Measurements from ENCODE around the gene ATP5PB.

The ATP5PB gene

GRCh38 chr1:111486431-111486830 is 37.2 kb downstream of the ATP5PB start:
- no peak overlapping the region for H3K27ac ChIP-seq
- TF ChIP-seq CTCF (conservative IDR thresholded peaks at IDR 0.05) = no peak

DNA sequence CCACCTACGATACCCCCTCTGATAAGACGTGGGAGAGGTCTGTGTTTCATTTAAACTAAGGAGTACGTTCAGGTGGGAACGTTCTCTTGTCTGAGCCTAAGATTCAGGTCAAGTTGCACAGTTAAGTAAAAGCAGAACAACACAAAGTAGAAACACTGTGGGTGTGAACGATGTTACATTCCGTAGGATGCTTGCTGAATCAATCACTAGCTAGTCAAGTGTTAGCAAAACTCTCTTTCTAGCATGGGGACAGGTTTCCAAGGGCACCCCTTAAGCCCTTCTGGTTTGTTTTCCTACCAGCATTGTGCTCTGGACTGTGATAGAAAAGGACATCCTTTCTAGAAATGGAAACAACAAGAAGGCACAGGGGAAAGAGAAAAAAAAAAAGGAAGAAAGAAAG is 37.9 kb downstream of the ATP5PB start:
- no peak overlapping the region for H3K27ac ChIP-seq

DNA sequence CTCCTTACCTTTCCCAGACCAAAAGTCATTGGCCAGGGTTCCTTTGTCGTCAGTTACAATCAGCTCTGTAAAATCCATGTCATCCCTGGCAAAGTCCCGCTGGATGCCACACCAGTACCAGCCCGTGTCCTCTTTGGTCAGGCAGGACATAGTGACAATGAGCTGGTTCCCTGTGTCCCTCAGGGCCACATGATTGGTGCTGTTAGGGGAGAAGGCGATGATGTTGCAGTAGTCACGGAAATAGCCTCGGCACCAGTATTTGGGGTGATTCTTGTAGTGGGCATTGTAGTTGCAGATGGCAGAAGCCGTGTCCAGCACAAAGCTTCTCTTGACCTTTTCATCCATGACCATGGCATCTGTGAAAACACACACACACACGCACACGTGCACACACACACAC is 39.4 kb downstream of the ATP5PB start:
- no peak for TF ChIP-seq CTCF (conservative IDR thresholded peaks at IDR 0.05)
- no peak overlapping the region for H3K27ac ChIP-seq

More for the DNA sequence above, 37.9 kb downstream of the ATP5PB start:
- TF ChIP-seq CTCF (conservative IDR thresholded peaks at IDR 0.05) = no peak

- H3K27ac ChIP-seq = no peak overlapping the region
- TF ChIP-seq CTCF (conservative IDR thresholded peaks at IDR 0.05) = no peak
Measured at GRCh38 chr1:111489604-111490003, 40.3 kb downstream of the ATP5PB start.

DNA sequence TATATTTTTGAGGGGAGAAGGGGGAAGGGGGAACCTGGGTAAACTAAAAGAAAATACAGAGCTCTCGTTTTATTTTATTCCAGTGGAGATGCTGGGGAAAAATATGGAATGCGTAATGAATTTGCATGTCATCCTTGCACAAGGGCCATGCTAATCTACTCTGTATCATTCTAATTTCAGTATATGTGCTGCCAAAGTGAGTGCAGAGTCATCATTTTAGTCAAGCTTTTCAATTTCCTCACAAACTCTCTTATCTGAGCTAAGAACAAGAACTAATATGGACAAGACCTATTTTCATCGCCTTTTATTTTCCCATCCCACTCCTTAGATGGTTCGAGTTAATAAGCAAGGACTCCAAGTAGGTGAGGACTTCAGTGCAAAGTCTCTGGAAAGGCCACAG is 41.0 kb downstream of the ATP5PB start:
- no peak overlapping the region for H3K27ac ChIP-seq
- TF ChIP-seq CTCF (conservative IDR thresholded peaks at IDR 0.05) = no peak

- no peak for TF ChIP-seq CTCF (conservative IDR thresholded peaks at IDR 0.05)
- H3K27ac ChIP-seq = no peak overlapping the region
Measured at GRCh38 chr1:111491070-111491469, 41.8 kb downstream of the ATP5PB start.

DNA sequence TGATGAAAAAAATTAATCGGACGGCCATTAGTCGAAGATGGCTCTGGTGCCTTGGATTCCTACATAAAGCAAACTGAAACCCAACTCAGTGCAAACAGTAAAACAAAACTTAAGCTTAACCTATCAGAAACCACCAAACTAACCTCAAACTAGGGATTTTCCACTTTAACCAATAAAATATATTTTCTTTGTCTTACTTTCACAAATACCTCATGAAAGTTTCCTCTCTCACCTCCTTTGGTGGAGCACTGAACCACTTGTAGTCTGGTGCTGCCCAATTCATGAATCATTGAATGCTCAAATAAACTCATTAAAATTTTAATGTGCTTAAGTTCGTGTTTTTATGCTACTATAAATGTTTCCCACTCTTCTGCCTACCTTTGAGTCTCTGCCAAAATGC is 47.1 kb downstream of the ATP5PB start:
- no peak for TF ChIP-seq CTCF (conservative IDR thresholded peaks at IDR 0.05)
- H3K27ac ChIP-seq = no peak overlapping the region

DNA sequence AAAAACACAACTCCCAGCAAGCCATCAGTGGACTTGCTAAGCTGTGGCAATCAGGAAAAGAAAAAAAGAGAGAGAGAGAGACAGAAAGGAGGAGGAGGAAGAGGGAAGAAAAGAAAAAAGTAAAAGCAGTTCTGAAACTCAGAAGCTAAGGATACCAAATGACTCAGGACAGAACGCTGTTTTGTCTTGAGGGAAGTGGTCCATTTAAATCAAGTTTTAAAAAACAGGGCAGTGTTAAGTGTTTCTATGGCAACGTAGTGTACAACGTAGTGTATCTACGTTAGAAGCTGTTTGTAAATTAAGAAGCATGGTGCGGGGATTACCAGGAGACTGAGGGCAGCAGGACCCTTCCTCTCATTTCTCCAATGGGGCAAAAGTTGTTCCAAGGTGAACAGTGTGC is 48.3 kb downstream of the ATP5PB start:
- no peak overlapping the region for H3K27ac ChIP-seq
- no peak for TF ChIP-seq CTCF (conservative IDR thresholded peaks at IDR 0.05)
